HG02943 (cell line): ENCODE results near the gene C11orf21.

ENCODE experiments used
- ATAC-seq: cut with Tn5 transposase; IDR thresholded peaks from one replicate; pipeline ENCODE4 v1.9.1; 2021; ENCODE audit warnings: mild to moderate bottlenecking, low read depth, moderate library complexity; ENCODE audit not compliant: unreplicated experiment

C11orf21 gene

GRCh38 chr11:2325123-2325522 lies 23.4 kb upstream of the C11orf21 start:
- ATAC-seq: no peak

- ATAC-seq: no peak
These were observed 19.6 kb upstream of the C11orf21 start for GRCh38 chr11:2321311-2321683.

DNA sequence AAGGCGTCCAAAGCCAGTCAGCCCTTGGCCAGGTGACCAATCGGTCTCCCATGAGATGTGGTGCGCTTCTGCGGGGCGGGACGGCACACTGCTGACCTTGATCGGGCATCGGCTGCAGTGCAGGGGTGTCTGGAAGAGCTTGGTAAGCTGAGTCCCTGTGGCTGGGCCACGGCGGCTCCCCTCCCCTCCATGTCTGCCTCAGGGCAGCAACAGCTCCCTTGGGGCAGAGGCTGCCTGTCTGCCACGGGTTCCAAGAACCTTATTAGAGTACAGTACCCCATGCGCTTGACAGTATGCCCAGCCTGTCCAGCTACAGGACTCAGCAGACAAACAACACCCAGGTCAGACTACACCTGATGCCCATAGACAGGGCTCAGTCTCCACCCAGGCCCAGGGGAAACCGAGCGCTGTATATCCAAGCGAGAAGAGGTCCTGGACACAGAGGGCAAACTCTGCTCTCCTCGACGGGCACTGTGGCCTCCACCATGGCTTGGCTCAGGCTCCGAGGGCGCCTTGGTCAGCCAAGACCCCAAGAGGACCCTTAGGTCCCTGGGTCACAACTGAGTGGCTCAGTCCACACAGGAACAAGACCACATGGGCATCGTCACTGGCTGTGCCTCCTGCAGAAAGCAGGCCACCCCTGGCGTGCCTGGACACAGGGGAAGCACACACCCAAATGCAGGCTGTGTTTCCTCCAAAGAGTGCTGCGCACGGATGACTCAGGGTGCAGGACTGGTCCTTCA lies 19.0 kb upstream of the C11orf21 start:
- no peak for ATAC-seq

- no peak for ATAC-seq
These were observed 18.2 kb upstream of the C11orf21 start for GRCh38 chr11:2319791-2320472.

DNA sequence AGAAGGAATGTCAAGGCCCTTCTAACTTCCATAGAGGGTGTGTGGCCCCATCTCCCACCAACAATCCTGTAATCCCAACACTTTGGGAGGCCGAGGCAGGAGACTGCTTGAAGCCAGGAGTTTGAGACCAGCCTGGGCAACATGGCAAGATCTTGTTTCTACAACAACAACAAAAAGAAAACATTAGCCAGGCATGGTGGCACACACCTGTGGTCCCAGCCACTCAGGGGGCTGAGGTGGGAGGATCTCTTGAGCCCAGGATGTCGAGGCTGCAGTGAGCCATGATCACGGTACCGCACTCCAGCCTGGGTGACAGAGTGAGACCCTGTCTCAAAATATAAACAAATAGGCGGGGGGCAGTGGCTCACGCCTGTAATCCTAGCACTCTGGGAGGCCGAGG lies 17.0 kb upstream of the C11orf21 start:
- ATAC-seq: no peak

GRCh38 chr11:2318123-2318522 lies 16.4 kb upstream of the C11orf21 start:
- no peak for ATAC-seq

GRCh38 chr11:2317354-2318050 lies 15.8 kb upstream of the C11orf21 start:
- ATAC-seq: no peak

GRCh38 chr11:2316963-2317244 lies 15.2 kb upstream of the C11orf21 start:
- no peak for ATAC-seq

- ATAC-seq: no peak
These were observed 14.6 kb upstream of the C11orf21 start for GRCh38 chr11:2316169-2316962.

GRCh38 chr11:2315395-2316168 lies 13.9 kb upstream of the C11orf21 start:
- no peak for ATAC-seq

DNA sequence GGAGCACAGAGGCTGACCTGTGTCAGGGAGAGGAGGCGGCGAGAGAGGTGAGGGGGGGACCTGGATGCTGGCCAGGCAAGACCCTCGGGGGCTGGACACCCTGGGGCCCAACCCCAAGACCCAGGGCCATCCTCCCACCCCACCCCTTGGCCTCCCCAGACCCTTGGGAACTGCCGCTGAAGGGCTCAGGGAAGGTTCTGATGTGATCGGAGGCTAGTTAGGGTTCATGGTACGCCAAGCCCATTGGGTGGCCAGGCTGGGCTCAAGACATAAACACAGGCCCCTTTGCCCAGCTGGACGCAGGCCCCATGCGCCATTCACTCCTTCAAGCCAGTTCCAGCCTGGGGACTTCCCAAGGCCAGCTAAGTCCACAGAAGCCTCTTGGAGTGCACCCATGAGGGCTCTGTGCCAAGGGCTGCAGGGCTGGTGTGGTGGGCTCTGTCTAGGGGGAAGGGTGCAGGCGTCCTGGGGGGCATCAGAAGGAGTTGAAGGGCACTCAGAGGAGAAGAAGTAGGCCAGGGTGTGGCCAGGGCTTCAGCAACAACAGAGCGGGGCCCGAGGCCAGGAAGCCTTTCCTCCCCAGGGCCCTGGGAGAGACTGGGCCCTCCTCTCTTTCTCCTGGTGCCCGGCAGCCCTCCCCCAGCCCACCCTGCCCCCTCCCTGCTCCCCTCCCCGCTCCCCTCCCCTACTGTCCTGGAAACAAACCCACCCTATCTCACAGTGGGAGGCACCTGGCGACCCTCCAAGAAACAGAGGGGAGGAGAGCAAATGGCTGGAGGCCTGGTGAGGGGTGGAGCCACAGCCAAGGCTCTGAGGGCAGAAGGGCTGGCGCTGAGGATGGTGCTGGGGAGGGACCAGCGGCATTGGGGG lies 13.0 kb upstream of the C11orf21 start:
- no peak for ATAC-seq

DNA sequence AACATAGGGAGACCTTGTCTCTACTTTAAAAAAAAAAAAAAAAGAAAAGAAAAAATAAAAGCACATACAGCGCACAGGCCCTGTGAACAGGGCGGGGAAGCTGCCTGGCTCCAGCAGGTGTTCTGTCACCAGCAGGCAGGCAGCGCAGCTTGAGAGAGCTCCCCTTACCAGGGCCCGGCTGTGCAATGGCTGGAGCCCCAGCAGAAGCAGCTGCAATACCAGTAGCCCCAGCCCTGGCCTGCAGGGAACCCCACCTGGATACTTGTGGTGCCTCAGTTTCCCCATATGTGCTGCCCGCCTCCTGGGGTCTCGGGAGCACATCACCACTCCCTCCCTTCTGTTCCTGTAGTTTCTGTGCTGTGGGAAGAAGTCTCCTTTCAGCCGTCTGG lies 12.4 kb upstream of the C11orf21 start:
- no peak for ATAC-seq

DNA sequence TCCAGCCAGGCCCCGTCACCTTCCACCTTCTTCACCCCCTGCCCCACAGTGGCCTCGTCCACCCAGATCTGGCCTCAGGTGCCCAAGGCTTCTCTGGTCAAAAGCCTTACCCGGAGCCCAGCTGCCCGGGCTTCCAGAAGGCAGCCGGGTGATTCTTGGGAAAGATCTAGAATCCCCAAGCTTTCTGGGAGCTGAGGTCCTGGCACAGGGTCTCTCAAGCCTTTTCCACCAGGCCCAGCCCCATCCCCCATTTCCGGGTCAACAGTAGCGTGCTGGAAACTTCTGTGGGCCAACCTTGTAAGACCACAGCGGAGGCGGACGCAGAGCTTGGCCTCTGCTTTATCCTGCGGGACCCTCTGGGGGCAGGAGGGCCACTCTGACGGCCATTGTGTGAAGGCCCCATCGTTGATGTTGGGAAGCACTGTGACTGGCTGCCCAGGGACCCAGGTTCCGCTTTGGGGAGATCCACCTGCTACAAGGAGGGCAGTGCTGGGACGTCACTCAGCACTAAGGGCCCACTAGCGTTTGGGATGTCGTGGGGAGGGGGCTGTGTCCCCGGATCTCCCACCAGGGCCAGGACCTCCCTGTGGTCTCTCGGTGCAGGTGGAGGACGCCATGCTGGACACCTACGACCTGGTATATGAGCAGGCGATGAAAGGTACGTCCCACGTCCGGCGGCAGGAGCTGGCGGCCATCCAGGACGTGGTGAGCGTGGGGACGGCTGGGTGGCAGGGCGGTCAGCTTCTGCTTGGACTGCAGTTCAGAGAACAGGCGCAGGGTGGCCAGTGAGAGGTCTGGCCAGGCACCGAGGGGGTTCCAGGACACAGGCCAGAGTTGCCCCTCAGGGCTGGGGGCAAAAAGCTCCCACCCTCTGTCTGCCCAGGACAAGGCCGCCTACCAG lies 11.6 kb upstream of the C11orf21 start:
- ATAC-seq: no peak

- ATAC-seq: no peak
These were observed 10.7 kb upstream of the C11orf21 start for GRCh38 chr11:2312232-2313042.

GRCh38 chr11:2311353-2312133 lies 9.8 kb upstream of the C11orf21 start:
- no peak for ATAC-seq

GRCh38 chr11:2310786-2311352 lies 9.2 kb upstream of the C11orf21 start:
- ATAC-seq: no peak
